HPDE6-E6E7 (cell line): ENCODE results near the gene GSTM5.
"Not testable (repeated sequence)": the region's sequence is repeated elsewhere in the genome, so short reads cannot be mapped to it uniquely, and the experiment has no call there.

ENCODE experiments used
- DNase-seq: peaks from one replicate; pipeline ENCODE4 v3.0.0; 2011; ENCODE audit warnings: missing footprints; ENCODE audit errors: extremely low spot score

Gene GSTM5

DNA sequence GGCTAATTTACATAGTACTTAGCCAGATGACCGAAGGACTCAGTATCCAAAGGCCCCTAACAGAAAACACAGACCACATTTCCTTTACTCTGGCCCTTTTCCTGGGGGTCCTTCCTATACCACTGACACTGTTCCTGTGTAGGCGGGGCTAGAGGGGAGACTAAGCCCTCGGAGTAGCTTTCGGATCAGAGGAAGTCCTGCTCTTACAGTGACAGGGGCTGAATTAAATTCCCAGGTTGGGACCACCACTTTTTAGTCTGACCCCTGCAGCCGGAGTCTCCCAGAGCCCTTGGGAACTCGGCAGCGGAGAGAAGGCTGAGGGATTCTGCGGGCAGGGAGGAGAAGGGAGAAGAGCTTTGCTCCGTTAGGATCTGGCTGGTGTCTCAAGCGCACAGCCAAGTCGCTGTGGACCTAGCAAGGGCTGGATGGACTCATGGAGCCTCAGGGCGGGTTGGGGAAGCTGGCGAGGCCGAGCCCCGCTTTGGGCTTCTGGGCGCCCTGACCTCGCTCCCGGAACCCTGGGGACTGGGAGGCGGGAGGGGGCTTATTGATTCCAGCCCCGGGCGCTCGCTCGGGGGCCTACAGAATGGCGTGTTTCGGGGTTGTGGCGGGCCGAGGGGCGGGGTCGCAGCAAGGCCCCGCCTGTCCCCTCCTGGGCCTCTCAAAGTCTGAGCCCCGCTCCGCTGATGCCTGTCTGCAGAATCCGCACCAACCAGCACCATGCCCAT lies at the start of gene GSTM5:
GSTM5 (plus strand) TSS at position 659 of the 728 bp plus-strand sequence; CDS start at position 721, 62 bp downstream.
- DNase-seq = not testable (repeated sequence)

DNA sequence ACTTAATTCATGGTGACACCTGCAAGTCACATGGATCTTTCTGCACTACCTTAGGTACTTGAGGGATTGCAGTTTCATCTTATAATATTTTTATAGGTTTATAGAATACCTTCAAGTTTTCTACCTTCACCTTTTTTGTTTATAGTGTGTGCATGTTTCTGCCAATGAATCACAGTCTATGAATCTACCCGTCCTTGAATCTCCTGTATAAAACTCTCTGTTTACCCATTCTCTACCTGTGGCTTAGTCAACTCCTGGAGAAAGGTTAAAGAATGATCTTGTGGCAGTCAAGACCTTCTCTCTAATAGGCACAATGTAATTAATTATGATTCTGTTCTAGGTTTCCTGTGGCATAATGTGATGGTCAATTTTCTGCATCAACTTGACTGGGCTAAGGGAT lies 47.4 kb upstream of the GSTM5 start:
- DNase-seq = no peak

- no peak for DNase-seq
Measured at GRCh38 chr1:109667452-109668122, 44.5 kb upstream of the GSTM5 start, which contains the start of gene GSTM2. TSS of gene GSTM2 (plus strand) at chr1:109668057. CDS start at chr1:109668116, 59 bp downstream.

DNA sequence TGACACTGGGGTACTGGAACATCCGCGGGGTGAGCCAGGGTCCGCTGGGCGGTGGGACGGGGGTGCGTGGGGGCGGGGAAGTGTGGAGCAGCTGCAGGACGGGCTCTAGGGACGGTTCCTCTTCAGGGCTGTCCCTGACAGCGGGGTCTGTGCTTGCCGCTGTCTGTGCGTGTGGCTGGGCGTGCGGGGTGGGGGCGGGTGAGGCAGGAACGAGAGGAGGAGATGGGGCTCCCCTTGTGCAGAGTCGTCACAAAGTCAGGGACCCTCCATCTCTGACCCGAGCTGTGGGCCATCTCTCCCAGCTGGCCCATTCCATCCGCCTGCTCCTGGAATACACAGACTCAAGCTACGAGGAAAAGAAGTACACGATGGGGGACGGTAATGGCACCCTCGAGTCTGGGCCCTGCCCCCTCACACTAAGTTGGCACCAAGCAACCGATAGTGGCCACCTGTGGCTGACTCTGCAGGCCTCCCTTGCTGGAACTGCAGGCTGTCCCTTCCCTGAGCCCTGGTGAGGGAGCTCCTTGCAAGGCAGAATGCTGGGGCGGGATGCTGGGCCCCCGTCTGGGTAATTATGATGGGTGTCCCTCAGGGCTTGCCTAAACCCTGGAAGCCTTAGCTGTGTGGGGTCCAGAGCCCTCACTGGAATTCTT lies 43.8 kb upstream of the GSTM5 start:
- DNase-seq = no peak

- no peak for DNase-seq
Measured at GRCh38 chr1:109669246-109669948, 42.7 kb upstream of the GSTM5 start.

GRCh38 chr1:109669949-109670302 lies 42.1 kb upstream of the GSTM5 start:
- DNase-seq = not testable (repeated sequence)

- DNase-seq = no peak
Measured at GRCh38 chr1:109671067-109671466, 41.0 kb upstream of the GSTM5 start.

GRCh38 chr1:109673861-109674260 lies 38.2 kb upstream of the GSTM5 start:
- DNase-seq = not testable (repeated sequence)

- DNase-seq = not testable (repeated sequence)
Measured at GRCh38 chr1:109676683-109677381, 35.2 kb upstream of the GSTM5 start.

GRCh38 chr1:109677459-109677858 lies 34.6 kb upstream of the GSTM5 start:
- DNase-seq = no peak

DNA sequence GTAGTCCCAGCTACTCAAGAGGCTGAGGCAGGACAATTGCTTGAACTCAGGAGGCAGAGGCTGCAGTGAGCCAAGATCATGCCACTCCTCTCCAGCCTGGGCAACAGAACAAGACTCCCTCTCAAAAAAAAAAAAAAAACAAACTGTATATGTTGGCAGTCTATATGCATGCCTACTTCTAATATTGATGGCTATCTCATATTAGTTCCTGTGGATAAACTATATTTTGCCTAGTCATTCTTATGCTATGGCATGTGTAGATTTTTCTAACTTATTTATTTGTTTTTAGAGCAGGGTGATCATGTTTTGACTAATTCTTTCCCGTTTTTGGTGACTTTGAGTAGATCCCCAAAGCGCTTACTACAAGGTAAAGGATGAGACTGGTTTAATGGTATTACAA lies 33.4 kb upstream of the GSTM5 start:
- not testable (repeated sequence) for DNase-seq

DNA sequence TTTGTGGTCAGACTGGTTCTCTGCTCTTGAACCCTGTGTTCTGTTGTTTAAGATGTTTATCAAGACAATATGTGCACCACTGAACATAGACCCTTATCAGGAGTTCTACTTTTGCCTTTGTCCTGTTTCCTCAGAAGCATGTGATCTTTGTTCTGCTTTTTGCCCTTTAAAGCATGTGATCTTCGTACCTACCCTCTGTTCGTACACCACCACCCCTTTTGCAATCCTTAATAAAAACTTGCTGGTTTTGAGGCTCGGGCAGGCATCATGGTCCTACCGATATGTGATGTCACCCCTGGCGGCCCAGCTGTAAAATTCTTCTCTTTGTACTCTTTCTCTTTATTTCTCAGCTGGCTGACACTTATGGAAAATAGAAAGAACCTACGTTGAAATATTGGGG lies 27.3 kb upstream of the GSTM5 start:
- DNase-seq = not testable (repeated sequence)

- not testable (repeated sequence) for DNase-seq
Measured at GRCh38 chr1:109685399-109685798, 26.7 kb upstream of the GSTM5 start.

GRCh38 chr1:109685890-109686289 lies 26.2 kb upstream of the GSTM5 start:
- DNase-seq = not testable (repeated sequence)

DNA sequence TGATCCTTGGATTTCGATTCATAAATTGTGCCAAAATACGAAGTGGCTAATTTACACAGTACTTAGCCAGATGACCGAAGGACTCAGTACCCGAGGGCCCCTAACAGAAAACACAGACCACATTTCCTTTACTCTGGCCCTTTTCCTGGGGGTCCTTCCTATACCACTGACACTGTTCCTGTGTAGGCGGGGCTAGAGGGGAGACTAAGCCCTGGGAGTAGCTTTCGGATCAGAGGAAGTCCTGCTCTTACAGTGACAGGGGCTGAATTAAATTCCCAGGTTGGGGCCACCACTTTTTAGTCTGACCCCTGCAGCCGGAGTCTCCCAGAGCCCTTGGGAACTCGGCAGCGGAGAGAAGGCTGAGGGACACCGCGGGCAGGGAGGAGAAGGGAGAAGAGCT lies 24.9 kb upstream of the GSTM5 start:
- not testable (repeated sequence) for DNase-seq

DNA sequence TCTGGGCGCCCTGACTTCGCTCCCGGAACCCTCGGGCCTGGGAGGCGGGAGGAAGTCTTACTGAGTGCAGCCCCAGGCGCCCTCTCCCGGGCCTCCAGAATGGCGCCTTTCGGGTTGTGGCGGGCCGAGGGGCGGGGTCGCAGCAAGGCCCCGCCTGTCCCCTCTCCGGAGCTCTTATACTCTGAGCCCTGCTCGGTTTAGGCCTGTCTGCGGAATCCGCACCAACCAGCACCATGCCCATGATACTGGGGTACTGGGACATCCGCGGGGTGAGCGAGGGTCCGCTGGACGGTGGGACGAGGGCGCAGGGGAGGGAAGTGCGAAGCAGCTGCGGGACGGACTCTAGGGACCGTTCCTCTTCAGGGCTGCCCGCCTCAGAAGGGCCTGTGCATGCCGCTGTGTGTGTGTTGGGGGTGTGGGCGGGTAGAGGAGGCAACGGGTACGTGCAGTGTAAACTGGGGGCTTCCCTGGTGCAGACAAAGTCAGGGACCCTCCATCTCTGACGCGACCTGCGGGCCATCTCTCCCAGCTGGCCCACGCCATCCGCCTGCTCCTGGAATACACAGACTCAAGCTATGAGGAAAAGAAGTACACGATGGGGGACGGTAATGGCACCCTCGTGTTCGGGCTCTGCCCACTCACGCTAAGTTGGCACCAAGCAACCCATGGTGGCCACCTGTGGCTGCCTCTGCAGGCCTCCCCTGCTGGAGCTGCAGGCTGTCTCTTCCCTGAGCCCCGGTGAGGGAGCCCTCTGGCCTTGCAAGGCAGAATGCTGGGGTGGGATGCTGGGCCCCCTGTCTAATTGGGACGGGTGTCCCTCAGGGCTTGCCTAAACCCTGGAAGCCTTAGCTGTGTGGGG lies 24.2 kb upstream of the GSTM5 start, which contains the start of gene GSTM1:
GSTM1 (plus strand) TSS at position 177 of the 859 bp plus-strand sequence; CDS start at position 234, 57 bp downstream.
- DNase-seq = no peak

DNA sequence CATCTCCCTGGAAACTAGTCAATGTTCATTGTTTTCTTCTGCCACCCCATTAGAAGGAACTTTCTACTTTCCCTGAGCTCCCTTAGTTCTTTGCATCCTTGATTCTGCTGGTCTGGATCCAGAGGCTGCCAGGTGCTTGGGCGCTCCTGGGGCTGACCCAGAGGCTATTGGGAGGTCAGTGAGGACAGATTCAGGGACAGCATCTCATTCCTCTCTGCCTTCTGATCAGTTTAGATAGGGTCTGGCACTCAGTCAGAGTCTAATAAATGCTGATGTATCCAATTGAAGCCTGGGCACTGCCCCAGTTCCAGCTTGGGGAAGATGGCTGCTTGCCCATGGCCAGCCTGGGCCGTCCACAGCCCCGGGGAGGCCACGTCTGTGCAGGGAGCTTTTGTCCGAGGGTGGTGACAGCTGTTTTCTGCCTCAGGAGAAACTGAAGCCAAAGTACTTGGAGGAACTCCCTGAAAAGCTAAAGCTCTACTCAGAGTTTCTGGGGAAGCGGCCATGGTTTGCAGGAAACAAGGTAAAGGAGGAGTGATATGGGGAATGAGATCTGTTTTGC lies 22.1 kb upstream of the GSTM5 start:
- DNase-seq = no peak

GRCh38 chr1:109691759-109692158 lies 20.3 kb upstream of the GSTM5 start:
- no peak for DNase-seq

DNA sequence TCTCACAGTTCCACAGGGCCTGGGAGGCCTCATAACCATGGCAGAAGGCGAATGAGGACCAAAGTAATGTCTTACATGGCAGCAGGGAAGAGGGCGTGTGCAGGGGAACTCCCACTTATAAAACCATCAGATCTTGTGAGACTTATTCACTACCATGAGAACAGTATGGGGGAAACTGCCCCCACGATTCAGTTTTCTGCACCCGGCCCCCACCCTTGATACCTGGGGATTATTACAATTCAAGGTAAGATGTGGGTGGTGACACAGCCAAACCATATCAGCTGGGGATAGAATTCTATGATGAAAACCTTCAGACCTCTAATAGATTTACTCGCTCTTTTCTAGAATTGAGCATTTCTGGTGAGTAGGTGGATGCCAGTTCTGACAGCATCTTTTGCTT lies 17.7 kb upstream of the GSTM5 start:
- DNase-seq = not testable (repeated sequence)

- not testable (repeated sequence) for DNase-seq
Measured at GRCh38 chr1:109695138-109695537, 16.9 kb upstream of the GSTM5 start.
